NCI-H2196 (cell line): ENCODE data around the gene B3GNT5.
"Not testable (repeated sequence)": the region's sequence is repeated elsewhere in the genome, so short reads cannot be mapped to it uniquely, and the experiment has no call there.

Experiments used
- DNase-seq: peaks from one replicate; lab custom pipeline; 2025; ENCODE audit not compliant: unreplicated experiment; lab: John Stamatoyannopoulos, UW

B3GNT5 gene

GRCh38 chr3:183230251-183230650 lies 22.8 kb upstream of the B3GNT5 start:
- not testable (repeated sequence) for DNase-seq

- DNase-seq = no peak
Measured at GRCh38 chr3:183230826-183231225, 22.2 kb upstream of the B3GNT5 start.

- no peak for DNase-seq
Measured at GRCh38 chr3:183233966-183234365, 19.1 kb upstream of the B3GNT5 start.

GRCh38 chr3:183239046-183239445 lies 14.0 kb upstream of the B3GNT5 start:
- DNase-seq = no peak

GRCh38 chr3:183242431-183242830 lies 10.6 kb upstream of the B3GNT5 start:
- no peak for DNase-seq

GRCh38 chr3:183244219-183244618 lies 8.8 kb upstream of the B3GNT5 start:
- DNase-seq = no peak

- no peak for DNase-seq
Measured at GRCh38 chr3:183244981-183245476, 8.0 kb upstream of the B3GNT5 start.

- DNase-seq = no peak
Measured at GRCh38 chr3:183247011-183247589, 6.0 kb upstream of the B3GNT5 start.

- no peak for DNase-seq
Measured at GRCh38 chr3:183249006-183249718, 3.9 kb upstream of the B3GNT5 start.

- no peak for DNase-seq
Measured at GRCh38 chr3:183252118-183252782, 803 bp upstream of the B3GNT5 start.

- peak; percentile 40 for DNase-seq
Measured at GRCh38 chr3:183253528-183254486, 754 bp downstream of the B3GNT5 start.

GRCh38 chr3:183254487-183255347 lies 1.7 kb downstream of the B3GNT5 start:
- no peak for DNase-seq

GRCh38 chr3:183255348-183255730 lies 2.3 kb downstream of the B3GNT5 start:
- DNase-seq = no peak

- no peak for DNase-seq
Measured at GRCh38 chr3:183259087-183259486, 6.0 kb downstream of the B3GNT5 start.

- DNase-seq = peak; percentile 59
Measured at GRCh38 chr3:183259621-183260020, 6.6 kb downstream of the B3GNT5 start.

GRCh38 chr3:183260167-183260904 lies 7.3 kb downstream of the B3GNT5 start:
- DNase-seq = no peak

- no peak for DNase-seq
Measured at GRCh38 chr3:183261151-183261724, 8.2 kb downstream of the B3GNT5 start.

GRCh38 chr3:183262875-183263378 lies 9.9 kb downstream of the B3GNT5 start:
- no peak for DNase-seq

- no peak for DNase-seq
Measured at GRCh38 chr3:183264268-183264667, 11.2 kb downstream of the B3GNT5 start.
